Smooth muscle cell (in vitro differentiated cells): ENCODE data around the gene JMJD7. TPM values are rescaled to one million over a fixed set of nuclear protein-coding genes. Genes with fewer than 3 reads are reported as not detected.

Experiments used
- microRNA-seq: library from miRNA; unstranded; fragments of <30 nt; microRNA quantifications from one replicate; pipeline ENCODE4, GENCODE V29; 2016; ENCODE audit warnings: borderline number of aligned reads
- polyA plus RNA-seq: library from polyadenylated mRNA; unstranded; fragments of >200 nt; fragmentation: Nextera tagmentation; extraction: Ambion mirVana; gene quantifications from 2 replicates; pipeline ENCODE4 v1.2.1, GENCODE V29; 2016
- small RNA-seq: library from RNA; depleted of rRNA; stranded (forward); fragments of <200 nt; gene quantifications from one replicate; pipeline ENCODE3, GENCODE V24; 2014
- total RNA-seq: library from RNA; depleted of rRNA; stranded (reverse); fragments of >200 nt; gene quantifications from 2 replicates; pipeline ENCODE4 v1.2.3, GENCODE V29; 2014

The JMJD7 gene
- total and polyA plus RNA-seq, 2 experiments from 2014 or later, result 3.3 to 5.0 TPM

Small RNA genes within 50 kb of the gene (microRNA-seq; reads per million reads assigned to microRNA genes)
- gene MIR4310, result not detected

Small RNA genes within 50 kb of the gene (small RNA-seq; reads per million reads assigned to genes)
- gene JMJD7-PLA2G4B, result 0.92 reads per million, percentile 29 among the genes with 10 or more reads in this experiment
- not detected for gene MIR4310
- not detected for gene RNA5SP393

Other genes with a start within 250 kb of the JMJD7 start
- 52.9 and 56.3 TPM in 2 replicates for gene MGA, start 167.7 kb upstream of the JMJD7 start, total RNA-seq
- 5.5 and 10.3 TPM in 2 replicates for gene MGA, start 167.7 kb upstream of the JMJD7 start, polyA plus RNA-seq
- 9.0 and 10.7 TPM in 2 replicates for gene MAPKBP1, start 53.6 kb upstream of the JMJD7 start, total RNA-seq
- 6.6 and 9.3 TPM in 2 replicates for gene MAPKBP1, start 53.6 kb upstream of the JMJD7 start, polyA plus RNA-seq
- 0.85 and 4.2 TPM in 2 replicates for gene PLA2G4B, start 10.8 kb downstream of the JMJD7 start, total RNA-seq
- gene PLA2G4B, start 10.8 kb downstream of the JMJD7 start, polyA plus RNA-seq, result 2.2 and 9.5 TPM in 2 replicates
- 0.04 and 0.13 TPM in 2 replicates for gene SPTBN5, start 66.0 kb downstream of the JMJD7 start, total RNA-seq
- gene SPTBN5, start 66.0 kb downstream of the JMJD7 start, polyA plus RNA-seq, result 0.08 and 1.1 TPM in 2 replicates
- gene EHD4, start 144.5 kb downstream of the JMJD7 start, total RNA-seq, result 11.5 TPM in 2 replicates
- 15.8 and 19.2 TPM in 2 replicates for gene EHD4, start 144.5 kb downstream of the JMJD7 start, polyA plus RNA-seq
- 0.45 and 1.6 TPM in 2 replicates for gene PLA2G4E, start 192.9 kb downstream of the JMJD7 start, total RNA-seq
- not detected in 2 replicates for gene PLA2G4E, start 192.9 kb downstream of the JMJD7 start, polyA plus RNA-seq